ENCODE results near the gene IL17C.
"Not testable (repeated sequence)": the region's sequence is repeated elsewhere in the genome, so short reads cannot be mapped to it uniquely, and the experiment has no call there.

Gene IL17C

GRCh38 chr16:88606148-88606757 lies 32.1 kb upstream of the IL17C start:
- TF ChIP-seq POU2F2 (IDR thresholded peaks at IDR 0.05; ENCODE audit: low read depth, low read length) (no peak), TAF1 (IDR thresholded peaks at IDR 0.05; ENCODE audit: low read depth, low read length) (no peak), SPI1 (IDR thresholded peaks at IDR 0.05; ENCODE audit: low read depth, low read length) (no peak), POLR2A (IDR thresholded peaks at IDR 0.05; ENCODE audit: low read depth, low read length) (no peak), PAX5 (IDR thresholded peaks at IDR 0.05; ENCODE audit: insufficient read depth, low read length, severe bottlenecking) (no peak), POLR2AphosphoS5 (IDR thresholded peaks at IDR 0.05; ENCODE audit: low read depth, low read length) (no peak)
- FAIRE-seq (no peak), DNase-seq (ENCODE audit: insufficient read length, low spot score) (no peak)

- DNase-seq (ENCODE audit: insufficient read length, low spot score) (no peak), FAIRE-seq (no peak)
- TF ChIP-seq SPI1 (IDR thresholded peaks at IDR 0.05; ENCODE audit: low read depth, low read length) (peak; percentile 60), POU2F2 (IDR thresholded peaks at IDR 0.05; ENCODE audit: low read depth, low read length) (no peak), POLR2AphosphoS5 (IDR thresholded peaks at IDR 0.05; ENCODE audit: low read depth, low read length) (no peak)
Measured at GRCh38 chr16:88608076-88608475, 30.3 kb upstream of the IL17C start.

DNA sequence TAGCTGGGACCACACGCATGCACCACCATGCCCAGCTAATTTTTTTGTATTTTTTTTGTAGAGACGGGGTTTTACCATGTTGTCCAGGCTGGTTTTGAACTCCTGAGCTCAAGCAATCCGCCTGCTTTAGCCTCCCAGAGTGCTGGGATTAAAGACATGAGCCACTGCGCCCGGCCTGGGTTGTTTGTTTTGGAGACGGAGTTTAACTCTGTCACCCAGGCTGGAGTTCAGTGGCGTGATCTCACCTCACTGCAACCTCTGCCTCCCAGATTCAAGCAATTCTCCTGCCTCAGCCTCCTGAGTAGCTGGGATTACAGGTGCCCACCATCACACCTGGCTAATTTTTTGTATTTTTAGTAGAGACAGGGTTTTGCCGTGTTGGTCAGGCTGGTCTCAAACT lies 28.9 kb upstream of the IL17C start:
- DNase-seq (ENCODE audit: insufficient read length, low spot score); FAIRE-seq: not testable (repeated sequence)

DNA sequence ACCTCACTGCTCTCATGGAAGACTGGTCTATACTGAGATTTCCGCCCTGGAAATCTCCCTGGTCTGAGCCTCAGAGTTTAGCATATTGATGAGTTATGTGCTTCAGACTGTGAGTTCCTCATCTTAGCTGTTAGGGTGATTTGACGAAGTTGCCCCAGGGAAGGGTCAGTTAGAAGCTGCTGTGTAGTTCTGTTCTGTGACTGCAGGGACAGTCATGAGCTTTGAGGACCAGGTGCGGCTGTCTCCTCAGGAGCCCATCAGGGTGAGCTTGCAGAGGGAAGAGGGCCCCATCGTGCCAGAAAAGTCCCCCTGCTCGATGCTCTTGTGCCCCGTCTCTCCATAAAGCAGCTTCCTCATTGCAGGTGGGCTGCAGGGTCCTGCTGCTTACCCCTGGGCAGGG lies 28.3 kb upstream of the IL17C start:
- DNase-seq (ENCODE audit: insufficient read length, low spot score), result no peak
- TF ChIP-seq POLR2A (IDR thresholded peaks at IDR 0.05; ENCODE audit: low read depth, low read length) (no peak), POLR2AphosphoS5 (IDR thresholded peaks at IDR 0.05; ENCODE audit: low read depth, low read length) (no peak), SPI1 (IDR thresholded peaks at IDR 0.05; ENCODE audit: low read depth, low read length) (no peak), TAF1 (IDR thresholded peaks at IDR 0.05; ENCODE audit: low read depth, low read length) (no peak), POU2F2 (IDR thresholded peaks at IDR 0.05; ENCODE audit: low read depth, low read length) (no peak), PAX5 (IDR thresholded peaks at IDR 0.05; ENCODE audit: insufficient read depth, low read length, severe bottlenecking) (no peak)
- no peak for FAIRE-seq

DNA sequence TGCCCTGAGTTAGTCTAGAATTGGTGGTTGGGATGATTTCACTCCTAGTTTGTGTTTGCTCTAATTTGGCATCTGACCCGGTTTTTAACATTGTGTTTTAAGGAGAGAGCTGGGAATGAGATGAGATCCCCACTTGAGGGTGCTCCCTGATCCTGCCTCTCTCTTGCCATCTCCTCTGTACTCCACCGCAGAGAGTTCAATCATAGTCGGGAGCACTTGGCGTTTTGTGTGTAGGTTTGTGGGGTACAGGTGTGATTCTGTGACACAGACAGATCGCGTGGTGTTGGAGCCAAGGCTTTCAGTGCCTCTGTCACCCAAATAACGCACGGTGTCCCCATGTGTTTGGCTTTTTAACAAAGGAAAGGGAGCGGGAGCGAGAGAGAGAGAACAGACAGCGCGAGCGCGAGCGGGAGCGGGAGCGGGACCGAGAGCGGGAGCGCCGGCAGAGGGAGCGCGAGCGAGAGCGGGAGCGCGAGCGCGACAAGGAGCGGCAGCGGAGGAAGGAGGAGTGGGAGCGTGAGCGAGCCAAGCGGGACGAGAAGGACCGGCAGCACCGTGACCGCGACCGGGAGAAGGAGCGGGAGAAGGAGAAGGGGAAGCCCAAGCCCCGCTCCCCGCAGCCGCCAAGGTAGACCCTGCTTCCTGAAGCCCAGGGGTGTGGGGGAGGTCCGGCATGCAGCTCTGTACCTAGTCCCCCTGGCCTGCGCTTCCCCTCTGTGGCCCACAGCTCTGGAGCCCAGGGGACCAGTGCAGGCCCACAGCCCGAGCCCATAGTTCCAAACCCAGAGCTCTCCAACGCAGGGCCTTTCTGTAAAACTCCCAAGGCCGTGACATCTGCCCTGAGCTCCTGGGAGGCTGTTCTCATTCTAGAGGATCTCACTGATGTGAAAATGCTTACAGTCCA lies 27.2 kb upstream of the IL17C start:
- FAIRE-seq, result no peak
- no peak for TF ChIP-seq POLR2AphosphoS5 (IDR thresholded peaks at IDR 0.05; ENCODE audit: low read depth, low read length)
- TF ChIP-seq PAX5 (IDR thresholded peaks at IDR 0.05; ENCODE audit: insufficient read depth, low read length, severe bottlenecking), result no peak
- TF ChIP-seq SPI1 (IDR thresholded peaks at IDR 0.05; ENCODE audit: low read depth, low read length), result no peak
- no peak for TF ChIP-seq POU2F2 (IDR thresholded peaks at IDR 0.05; ENCODE audit: low read depth, low read length)
- TF ChIP-seq POLR2A (IDR thresholded peaks at IDR 0.05; ENCODE audit: low read depth, low read length), result no peak
- TF ChIP-seq TAF1 (IDR thresholded peaks at IDR 0.05; ENCODE audit: low read depth, low read length), result no peak
- no peak for DNase-seq (ENCODE audit: insufficient read length, low spot score)

GRCh38 chr16:88613293-88613692 lies 25.1 kb upstream of the IL17C start:
- TF ChIP-seq POLR2AphosphoS5 (IDR thresholded peaks at IDR 0.05; ENCODE audit: low read depth, low read length), result no peak
- TF ChIP-seq POU2F2 (IDR thresholded peaks at IDR 0.05; ENCODE audit: low read depth, low read length), result no peak
- TF ChIP-seq SPI1 (IDR thresholded peaks at IDR 0.05; ENCODE audit: low read depth, low read length), result no peak
- TF ChIP-seq PAX5 (IDR thresholded peaks at IDR 0.05; ENCODE audit: insufficient read depth, low read length, severe bottlenecking), result no peak
- no peak for TF ChIP-seq POLR2A (IDR thresholded peaks at IDR 0.05; ENCODE audit: low read depth, low read length)
- TF ChIP-seq TAF1 (IDR thresholded peaks at IDR 0.05; ENCODE audit: low read depth, low read length), result no peak
- no peak for FAIRE-seq
- no peak for DNase-seq (ENCODE audit: insufficient read length, low spot score)

- FAIRE-seq, result no peak
- no peak for TF ChIP-seq POU2F2 (IDR thresholded peaks at IDR 0.05; ENCODE audit: low read depth, low read length)
- no peak for TF ChIP-seq POLR2A (IDR thresholded peaks at IDR 0.05; ENCODE audit: low read depth, low read length)
- TF ChIP-seq TAF1 (IDR thresholded peaks at IDR 0.05; ENCODE audit: low read depth, low read length), result no peak
- TF ChIP-seq POLR2AphosphoS5 (IDR thresholded peaks at IDR 0.05; ENCODE audit: low read depth, low read length), result no peak
- TF ChIP-seq SPI1 (IDR thresholded peaks at IDR 0.05; ENCODE audit: low read depth, low read length), result no peak
- TF ChIP-seq PAX5 (IDR thresholded peaks at IDR 0.05; ENCODE audit: insufficient read depth, low read length, severe bottlenecking), result no peak
Measured at GRCh38 chr16:88613911-88614817, 24.2 kb upstream of the IL17C start.

GRCh38 chr16:88614818-88615580 lies 23.4 kb upstream of the IL17C start:
- DNase-seq (ENCODE audit: insufficient read length, low spot score) (no peak), FAIRE-seq (no peak)

More at GRCh38 chr16:88613911-88614817, 24.2 kb upstream of the IL17C start:
- no peak for DNase-seq (ENCODE audit: insufficient read length, low spot score)

GRCh38 chr16:88616320-88616719 lies 22.1 kb upstream of the IL17C start:
- no peak for FAIRE-seq
- no peak for TF ChIP-seq POLR2A (IDR thresholded peaks at IDR 0.05; ENCODE audit: low read depth, low read length)
- TF ChIP-seq POU2F2 (IDR thresholded peaks at IDR 0.05; ENCODE audit: low read depth, low read length), result no peak
- no peak for TF ChIP-seq POLR2AphosphoS5 (IDR thresholded peaks at IDR 0.05; ENCODE audit: low read depth, low read length)
- TF ChIP-seq SPI1 (IDR thresholded peaks at IDR 0.05; ENCODE audit: low read depth, low read length), result no peak
- no peak for TF ChIP-seq TAF1 (IDR thresholded peaks at IDR 0.05; ENCODE audit: low read depth, low read length)
- TF ChIP-seq PAX5 (IDR thresholded peaks at IDR 0.05; ENCODE audit: insufficient read depth, low read length, severe bottlenecking), result no peak
- DNase-seq (ENCODE audit: insufficient read length, low spot score), result no peak

More at GRCh38 chr16:88614818-88615580, 23.4 kb upstream of the IL17C start:
- no peak for TF ChIP-seq POLR2AphosphoS5 (IDR thresholded peaks at IDR 0.05; ENCODE audit: low read depth, low read length)
